GM12872 (cell line): ENCODE data around the gene MACROH2A2.

Source experiments
- CTCF ChIP-seq: IDR thresholded peaks from 3 replicates; pipeline ENCODE4 v1.5.1; 2011; ENCODE audit warnings: low read depth, mild to moderate bottlenecking, low read length, moderate library complexity; ENCODE audit not compliant: insufficient read depth

Gene MACROH2A2

GRCh38 chr10:70096016-70096704 is 43.5 kb downstream of the MACROH2A2 start:
- TF ChIP-seq CTCF: no peak

- TF ChIP-seq CTCF: no peak
Measured at GRCh38 chr10:70096705-70097420, 44.2 kb downstream of the MACROH2A2 start.

GRCh38 chr10:70097459-70097858 is 44.8 kb downstream of the MACROH2A2 start:
- TF ChIP-seq CTCF: no peak

- TF ChIP-seq CTCF: no peak
Measured at GRCh38 chr10:70098271-70098670, 45.6 kb downstream of the MACROH2A2 start.

GRCh38 chr10:70101668-70102067 is 49.0 kb downstream of the MACROH2A2 start:
- no peak for TF ChIP-seq CTCF

- peak; percentile 71 for TF ChIP-seq CTCF
Measured at GRCh38 chr10:70106958-70107791, 54.5 kb downstream of the MACROH2A2 start.

- no peak for TF ChIP-seq CTCF
Measured at GRCh38 chr10:70109064-70109729, 56.6 kb downstream of the MACROH2A2 start.
